ENCODE measurements around the gene COL27A1.

The COL27A1 gene

DNA sequence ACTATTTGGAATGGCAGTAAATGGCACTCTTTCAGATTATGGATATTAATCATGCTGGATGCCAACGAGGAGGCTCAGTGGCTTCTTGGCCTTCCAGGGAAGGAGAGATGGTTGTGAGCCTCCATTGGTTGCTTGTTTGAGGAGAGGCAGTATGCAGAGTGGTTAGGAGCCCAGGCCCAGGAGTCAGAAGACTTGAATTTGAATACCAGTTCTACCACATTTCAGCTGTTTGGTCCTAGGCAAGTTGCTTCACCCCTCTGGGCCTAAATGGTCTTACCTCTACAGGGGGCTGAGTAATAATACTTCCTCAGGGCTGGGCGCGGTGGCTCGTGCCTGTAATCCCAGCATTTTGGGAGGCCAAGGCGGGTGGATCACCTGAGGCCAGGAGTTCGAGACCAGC lies 52.5 kb downstream of the COL27A1 start:
- DNase-seq: no peak

DNA sequence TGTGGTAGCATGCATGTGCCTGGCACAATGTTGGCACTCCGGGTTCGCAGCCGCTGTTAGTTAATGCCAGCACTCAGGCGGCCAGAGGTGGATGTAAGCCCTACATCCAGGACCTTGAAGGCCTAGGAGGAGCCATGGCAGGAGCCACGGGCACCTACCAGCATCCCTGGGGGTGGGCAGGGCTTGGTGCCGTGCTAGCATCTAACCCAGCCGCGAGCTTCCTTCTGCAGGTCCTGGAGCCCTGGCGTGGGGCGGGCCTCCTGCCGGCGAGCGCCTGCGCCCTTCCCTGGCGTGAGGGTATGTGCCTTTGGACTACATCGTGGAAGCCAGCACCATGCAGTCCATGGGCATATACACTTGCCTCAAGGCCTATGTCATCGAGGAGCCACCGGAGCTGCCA lies 53.8 kb downstream of the COL27A1 start:
- DNase-seq: no peak

DNA sequence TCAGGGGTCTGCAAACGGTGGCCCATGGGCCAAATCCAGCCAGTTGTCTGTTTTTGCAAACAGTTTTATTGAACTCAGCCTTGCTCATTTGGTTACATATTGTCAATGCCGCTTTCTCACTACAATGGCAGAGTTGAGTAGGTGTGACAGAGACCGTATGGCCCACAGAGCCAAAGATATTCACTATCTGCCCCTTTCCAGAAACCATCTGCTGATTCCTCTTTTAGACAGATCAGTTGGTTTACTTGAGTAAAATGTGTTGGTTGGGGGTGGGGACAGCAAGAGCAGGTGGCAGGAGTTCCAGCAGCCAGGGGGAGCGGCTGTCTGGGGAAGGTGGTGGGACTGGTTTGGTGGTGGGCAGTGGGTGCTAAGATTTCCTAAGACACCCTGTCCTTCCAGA lies 54.8 kb downstream of the COL27A1 start:
- no peak for DNase-seq

DNA sequence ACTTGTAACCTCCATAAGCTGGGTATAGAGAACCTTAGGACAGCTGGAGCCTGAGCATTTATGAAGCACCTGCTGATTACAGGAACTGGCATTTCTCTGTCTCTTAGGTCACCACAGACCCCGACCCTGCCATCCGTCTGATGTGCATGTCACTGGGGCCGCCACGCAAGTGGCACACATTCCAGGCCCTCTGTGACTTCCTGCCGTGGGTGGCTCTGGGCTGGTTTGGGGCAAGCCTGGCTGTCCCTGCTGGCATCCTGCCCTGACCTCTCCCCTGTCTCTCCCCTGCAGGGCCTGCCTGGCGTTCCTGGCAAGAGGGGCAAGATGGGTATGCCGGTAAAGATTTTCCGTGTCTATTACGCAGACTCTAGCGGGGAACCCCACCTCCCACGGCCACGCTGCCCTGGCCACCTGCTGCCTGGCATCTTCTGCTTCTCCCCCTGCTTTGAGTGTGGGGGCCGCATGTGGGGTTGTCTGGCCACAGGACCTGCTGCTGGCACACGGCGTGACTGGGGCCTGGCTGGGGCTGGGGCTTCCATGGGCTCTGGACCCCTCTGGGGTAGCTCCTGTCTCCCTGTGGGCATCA lies 55.4 kb downstream of the COL27A1 start:
- no peak for DNase-seq

DNA sequence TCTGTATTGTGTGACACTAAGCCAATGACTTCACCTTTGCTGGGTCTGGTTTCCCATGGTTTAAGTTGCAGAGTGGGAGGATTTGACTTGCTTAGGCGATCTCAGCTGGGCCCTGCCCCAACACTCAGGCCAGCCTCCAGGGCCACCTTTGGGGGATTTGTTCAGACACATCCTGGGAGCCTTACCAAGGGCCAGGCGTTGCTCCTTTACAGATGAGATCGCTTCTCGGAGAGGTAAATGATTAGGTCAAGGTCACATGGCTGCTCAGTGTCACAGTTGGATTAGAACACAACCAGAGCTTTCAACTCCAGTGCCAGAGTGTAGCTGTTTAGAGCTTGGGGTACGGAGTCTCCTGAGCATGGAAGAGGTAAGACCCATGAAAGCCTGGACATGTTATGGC lies 57.5 kb downstream of the COL27A1 start:
- no peak for DNase-seq

DNA sequence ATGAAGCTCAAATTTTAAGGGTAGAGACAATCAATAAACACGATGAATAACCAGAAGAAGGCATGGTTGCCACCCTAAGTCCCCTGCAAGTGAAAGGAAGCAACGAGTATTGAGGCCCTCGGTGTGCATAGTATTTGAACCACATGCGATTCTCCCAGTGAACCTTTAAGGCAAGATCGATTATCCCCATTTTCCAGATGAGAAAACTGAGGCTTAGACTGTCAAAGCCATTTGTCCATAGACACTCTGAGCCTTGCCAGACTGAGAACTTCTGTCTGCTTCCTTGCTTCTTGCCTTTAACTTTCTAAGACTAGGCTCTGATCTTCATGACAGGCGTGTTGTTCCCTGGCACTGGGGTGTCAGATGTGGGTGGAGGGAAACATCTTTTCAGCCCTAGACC lies 58.2 kb downstream of the COL27A1 start:
- DNase-seq: no peak

DNA sequence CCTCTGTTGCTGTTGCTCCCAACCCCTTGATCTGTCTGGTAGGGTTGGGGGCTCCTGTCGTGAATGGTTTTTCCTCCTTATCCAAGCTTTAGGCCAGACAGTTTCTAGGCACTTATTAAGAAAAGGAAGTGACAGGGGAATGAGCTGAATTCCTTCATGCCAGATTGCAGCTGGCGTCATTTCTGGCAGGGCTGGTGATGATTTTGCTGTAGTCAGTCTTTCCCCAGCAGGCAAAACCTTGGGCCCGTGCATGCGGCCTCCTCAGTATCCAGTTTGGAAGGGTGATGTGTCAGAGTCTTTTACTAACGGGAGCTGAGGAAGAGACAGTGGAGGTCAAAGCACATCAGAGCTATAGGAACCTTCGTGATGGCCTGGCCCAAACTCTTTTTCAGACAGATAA lies 58.8 kb downstream of the COL27A1 start:
- DNase-seq: no peak

DNA sequence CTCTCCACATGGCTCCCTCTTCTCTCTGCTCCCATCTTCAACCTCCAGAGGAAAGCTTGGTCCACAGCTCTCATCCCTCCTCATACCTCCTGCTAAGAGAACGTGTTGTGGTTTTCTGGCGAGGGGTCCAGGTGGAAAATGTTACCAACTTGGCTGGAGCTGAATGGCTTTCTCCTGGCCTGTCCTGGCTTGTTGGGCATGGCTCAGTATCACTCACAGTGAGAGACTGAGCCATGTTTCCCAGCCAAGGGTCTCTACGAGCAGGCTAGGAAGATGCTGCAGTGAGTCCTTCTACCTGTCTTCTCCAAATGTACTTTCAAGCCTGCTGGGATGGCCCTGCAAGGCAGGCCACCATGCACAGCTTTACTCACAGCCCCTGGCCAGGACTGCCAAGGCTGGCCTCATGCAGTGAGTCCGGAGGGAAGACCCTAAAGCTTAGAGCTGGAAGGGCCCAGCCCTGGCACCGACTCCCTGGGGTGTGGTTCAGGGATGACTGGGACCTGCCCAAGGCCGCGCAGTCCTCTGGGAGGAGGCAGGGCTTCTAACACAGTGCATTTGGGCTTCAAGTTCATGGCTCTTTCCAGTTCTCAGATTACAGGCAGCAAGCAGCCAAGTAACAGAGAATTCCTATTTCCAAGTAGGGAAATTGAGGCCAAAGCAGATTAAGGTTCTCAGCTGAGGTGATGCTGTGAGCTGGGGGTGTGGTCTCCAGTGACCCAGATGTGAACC lies 59.5 kb downstream of the COL27A1 start:
- DNase-seq: no peak

DNA sequence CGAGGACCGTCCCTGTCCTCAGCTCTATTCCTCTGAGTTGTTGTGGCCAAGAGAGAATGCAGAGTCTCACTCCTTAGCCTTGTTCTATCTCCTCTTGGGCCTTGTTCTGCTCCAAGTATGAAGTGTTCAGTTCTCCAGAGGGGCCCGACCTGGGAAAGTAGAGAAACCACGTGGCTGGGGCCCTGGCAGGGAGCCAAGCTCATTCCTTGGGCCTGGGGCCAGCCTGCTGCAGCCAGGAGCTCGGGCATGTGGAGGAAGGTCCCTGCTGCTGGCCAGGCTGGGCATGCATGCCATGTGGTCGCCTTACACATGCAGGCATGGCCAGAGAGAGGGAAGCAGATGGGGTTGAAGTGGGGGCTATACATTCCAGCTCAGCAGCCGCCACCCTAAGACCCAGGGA lies 60.7 kb downstream of the COL27A1 start:
- DNase-seq: peak in 1 of 3 experiments; percentile 7

DNA sequence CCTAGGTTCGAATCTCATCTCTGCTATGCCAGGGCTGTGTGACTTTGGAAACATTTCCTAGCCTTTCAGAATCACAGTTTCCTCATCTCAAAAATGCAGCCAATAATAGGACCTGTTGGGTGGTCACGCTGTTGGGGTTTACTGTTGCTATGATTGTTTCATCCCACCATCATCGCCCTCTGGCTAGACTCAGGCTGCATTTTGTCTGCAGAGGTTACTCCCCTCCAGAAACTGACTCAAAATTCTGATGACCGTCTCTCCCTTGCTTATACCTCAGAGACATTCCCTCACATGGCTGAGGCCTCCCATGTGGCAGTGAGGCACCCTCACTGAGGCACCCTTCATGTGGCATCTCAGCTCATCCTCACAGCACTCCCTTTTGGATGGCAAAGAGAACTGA lies 61.6 kb downstream of the COL27A1 start:
- DNase-seq: no peak

DNA sequence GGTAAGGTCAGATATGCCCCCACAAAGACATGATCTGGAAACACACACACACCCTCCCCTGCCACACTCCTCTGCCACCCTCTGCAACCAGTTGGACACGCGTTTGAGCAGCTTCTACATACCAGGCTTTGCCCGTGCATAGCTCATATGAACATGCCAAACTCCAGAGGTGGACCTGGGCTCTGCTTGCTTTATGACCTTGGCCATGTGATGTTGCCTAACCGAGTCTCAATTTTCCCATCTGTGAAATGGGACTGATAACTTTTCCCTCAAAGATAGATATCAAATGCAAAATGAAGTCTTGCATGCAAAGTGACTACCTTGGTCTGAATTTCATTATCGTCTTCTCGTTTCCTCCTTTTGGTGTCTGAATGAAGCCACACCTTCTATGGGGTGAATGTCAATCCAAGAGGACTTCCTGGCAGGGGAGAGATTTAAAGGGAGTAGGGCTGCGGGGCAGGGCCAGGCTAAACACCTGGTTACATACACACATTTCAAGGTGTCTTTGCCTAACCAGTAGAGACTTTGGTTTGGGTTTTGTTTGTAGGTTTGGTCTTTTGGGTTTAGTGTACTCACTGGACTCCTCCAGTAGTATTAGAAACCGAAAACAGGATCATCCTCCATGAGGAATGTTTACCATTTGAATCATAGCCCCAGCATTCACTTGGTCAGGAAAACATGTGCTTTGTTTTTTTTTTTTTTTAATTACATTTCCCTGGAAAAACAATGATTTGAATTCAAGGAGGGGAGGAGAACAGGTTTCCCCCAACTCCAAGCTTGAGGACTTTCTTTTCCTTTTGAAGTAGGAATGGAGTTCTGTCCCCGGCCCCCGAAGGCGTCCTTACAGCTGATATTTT lies 63.2 kb downstream of the COL27A1 start:
- DNase-seq: no peak

DNA sequence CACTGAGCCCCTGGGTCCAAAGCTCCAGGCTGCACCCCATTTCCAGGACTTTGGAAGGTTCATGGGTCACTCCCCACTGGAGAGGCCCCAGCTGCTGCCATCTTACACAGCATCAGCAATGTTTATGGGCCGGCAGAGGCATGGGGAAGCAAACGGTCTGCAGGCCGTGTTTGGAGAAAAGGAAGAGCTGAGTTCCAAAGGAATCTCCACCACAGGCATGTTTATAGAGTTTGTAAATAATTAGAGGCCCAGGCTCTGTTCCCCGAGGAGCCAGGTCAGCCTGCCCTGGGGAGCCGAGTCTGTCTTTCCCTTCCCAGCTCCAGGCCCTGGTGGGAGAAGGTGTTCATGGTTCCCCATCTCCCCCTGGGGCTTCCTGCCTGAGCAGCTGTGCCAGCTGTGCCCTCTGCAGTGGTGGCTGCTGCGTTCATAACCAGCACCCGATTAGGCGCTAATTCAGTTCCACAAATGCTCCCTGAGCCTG lies 64.8 kb downstream of the COL27A1 start:
- DNase-seq: no peak

DNA sequence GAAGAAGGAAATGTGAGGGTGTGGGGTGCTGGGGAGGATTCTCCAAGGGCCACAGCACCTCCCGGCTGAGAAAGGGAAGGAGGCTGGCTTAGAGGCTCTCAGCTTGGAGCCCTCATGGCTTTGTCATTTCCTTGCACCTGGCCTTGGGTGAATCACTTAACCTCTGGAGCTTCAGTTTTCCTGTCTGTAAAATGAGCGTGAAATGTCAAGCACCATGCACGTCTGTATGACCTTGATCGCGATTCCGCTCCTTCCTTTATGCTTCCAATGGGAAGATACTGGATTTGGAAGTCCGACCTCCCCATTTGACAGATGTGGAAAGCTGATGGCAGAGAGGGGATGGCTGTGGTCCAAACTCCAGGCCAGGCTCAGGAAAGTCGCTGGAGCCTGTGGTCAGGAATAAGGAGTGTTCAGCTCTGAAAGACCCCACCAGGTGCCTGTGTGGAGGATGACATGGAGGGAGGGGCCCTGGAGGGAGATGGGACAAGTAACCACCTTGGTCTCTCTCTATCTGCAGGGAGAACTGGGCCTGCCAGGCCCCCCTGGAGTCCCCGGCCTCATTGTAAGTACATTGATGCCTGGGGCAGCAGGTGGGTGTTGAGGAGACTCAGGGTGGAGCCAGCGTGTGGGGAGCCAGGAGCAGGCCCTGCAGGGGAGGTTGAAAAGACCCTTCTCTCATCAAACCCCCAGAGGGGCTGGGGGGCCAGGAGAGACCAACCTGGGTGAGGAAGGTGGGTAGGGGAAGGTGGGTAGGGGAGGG lies 66.5 kb downstream of the COL27A1 start:
- DNase-seq: no peak

DNA sequence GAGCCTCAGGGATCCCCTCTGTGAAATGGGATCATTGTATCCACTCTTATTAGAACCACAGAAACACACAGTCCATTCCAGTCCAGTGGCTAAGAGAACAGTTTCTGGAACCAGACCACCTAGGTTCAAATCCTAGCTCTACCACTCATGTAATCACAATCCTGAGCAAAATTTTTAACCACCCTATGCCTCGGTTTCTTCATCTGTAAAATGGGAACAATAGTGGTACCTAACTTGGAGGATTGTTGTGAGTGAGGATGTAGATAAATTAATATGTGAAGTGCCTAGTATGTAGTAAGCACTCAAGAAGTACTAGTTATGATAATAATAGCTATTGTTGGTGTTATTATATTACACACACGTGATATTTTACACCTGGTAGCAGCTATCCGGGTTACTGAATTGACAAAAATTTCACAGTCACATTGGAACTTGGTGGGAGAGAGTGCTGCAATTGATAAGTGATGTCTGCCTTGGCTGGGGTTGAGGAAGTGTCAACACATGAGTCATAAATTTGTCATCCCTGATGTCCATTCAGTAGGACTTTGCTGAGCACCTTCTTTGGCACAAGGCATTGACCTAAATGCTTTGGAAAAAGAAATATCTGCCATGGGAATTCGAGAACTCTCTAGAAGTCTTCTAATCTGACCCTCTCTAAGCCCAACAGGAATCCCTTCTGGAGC lies 68.4 kb downstream of the COL27A1 start:
- DNase-seq: no peak

DNA sequence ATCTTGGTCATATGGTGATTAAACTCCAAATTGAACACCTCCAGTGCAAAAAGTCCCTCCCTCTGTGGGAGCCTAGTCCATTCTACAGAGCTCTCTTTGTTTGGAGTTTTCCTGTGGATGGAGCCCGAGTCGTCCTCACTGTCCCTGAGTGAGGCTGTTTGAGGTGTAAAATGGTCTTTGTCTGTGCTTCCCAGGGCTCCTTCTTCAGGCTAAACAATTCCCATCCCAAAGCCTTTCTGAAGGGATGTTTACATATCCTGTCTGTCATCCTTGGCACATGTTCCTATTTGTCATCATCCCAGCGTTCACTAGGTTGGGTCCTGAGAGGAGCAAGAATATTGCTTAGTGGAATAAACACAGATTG lies 68.9 kb downstream of the COL27A1 start:
- DNase-seq: peak in 1 of 3 experiments; percentile 19

DNA sequence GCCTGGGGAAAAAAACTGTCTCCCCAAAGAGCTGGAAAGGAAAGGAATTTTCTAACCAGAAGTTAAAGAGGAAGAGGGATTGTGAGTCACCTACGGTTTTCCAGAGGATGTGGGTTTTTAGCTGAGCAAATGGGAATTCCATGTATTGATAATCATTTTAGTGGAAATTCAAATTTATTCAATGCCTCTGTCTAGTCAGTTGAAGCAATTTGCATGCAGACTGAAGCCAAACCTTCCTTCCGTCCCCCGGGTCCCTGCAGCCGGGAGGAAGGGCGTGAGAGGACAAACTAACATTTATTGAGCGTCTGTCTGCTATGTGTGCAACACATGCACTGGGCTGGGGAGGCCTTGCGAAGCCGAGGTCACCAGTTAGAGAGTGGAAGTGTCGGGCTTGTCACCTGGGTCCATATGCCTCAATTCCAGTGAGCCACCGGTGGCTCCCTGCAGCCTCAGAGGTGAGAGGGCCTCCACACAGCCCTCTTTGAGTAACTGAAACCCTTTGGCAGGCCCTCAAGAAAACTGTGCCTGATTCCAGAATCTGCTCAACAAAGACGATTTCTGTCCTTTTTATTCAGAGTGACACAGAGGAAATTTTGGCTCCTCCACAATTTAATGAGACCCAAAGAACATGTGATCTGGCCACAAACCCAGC lies 70.3 kb downstream of the COL27A1 start:
- no peak for DNase-seq

DNA sequence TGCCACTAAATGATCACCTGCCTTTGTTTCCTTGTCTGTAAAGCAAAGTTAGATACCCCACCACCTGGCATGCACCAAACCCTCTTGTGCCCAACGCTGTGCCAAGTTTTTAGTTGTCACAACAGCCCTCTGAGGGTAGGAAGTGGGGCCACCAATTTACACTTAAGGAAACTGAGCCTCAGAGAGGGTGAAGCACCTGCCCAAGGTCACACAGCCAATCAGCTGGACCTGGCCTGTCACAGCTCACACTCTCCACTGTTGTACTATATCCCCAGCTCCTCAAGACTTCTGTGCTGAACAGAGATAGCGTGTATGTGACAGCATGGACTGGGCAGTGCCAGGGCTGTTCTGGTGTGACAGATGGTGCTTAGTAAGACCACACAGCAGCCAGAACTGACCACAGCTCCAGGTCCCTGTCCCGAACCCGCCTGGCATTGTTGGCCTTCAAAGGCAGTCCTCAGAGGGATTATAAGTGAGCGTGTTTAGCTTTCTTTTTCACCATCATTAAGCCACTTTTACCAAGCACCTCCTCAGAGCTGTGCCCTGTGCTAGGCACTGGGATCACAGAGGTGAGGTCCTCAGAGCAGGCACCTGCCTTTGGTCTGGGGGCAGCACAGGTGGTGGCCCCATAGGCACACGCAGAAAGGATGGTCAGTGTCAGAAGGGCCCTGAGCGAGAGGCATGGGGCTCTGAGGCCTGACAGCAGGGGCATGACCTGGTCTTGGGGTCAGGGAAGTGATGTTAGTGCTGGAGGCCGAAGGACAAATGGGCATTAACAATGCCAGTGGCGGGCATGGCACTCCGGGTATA lies 71.1 kb downstream of the COL27A1 start:
- DNase-seq: no peak

DNA sequence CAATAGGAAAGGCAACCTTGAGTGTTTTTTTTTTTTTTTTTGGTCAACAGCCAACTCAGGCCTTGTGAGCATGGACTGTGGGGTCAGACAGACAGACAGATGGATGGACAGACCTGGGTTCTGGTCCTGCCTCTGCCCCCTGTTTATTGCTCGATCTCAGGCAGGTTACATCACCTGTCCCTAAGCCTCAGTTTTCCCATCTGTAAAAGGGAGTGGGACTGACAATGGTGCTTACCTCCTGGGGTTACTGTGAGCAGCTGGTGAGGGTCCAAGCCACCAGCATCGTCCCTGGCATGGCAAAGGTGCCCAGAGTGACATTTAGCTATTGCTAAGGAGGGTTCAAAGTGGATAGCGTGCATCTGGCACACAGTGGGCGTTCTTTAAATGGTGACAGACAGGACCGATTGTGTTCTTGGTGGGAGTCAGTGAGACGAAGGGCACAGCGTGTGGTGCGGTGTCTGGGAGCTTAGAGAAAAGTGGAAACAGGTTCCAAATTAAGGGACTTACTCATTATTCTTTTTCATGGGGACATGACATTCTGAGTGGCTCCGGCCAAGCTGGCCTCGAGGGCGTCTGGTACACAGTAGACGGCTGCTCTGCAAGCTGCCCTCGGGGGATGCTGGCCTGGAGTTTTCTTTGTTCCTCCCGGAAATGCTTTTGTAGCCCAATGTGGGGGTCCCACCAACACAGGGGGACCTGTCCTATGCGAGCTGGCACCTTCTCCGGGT lies 72.1 kb downstream of the COL27A1 start:
- DNase-seq: peak in 1 of 3 experiments; percentile 9

DNA sequence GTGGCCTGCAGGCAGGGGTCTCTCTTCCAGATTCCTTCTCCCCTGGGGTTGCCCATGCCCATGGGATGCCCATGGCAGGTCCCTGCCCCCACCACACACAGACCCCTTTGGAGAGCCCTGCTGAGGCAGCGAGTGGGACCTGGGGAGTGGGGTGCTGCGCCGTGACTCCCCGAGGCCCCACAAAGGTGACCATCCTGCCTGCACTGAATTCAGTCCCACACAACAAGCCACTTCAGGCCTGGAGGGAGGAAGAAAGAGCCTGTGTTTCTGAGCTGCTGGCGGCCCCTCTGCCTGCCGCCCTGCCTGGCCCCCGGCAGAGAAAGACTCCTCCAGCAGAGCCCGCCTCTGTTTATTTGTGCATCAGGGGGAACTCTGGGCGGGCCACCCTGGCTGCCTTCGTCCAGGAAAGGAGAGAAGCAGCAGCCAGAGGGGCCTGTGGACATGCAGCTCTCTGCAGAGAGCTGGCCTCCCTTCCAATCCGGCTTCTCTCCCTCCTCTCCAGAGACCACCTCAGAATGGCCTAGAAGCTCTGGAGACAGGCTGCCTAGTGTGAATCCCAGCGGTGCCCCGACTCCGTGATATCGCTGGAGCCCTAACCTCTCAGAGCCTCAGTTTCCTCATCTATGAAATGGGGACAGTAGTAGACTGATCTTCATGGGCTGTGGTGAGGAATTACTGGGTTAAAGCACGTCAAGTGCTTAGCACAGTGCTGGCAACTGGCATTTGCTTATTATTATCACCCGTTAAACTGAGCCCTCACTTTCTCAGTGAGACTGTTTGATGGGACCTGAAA lies 72.9 kb downstream of the COL27A1 start:
- DNase-seq: no peak

DNA sequence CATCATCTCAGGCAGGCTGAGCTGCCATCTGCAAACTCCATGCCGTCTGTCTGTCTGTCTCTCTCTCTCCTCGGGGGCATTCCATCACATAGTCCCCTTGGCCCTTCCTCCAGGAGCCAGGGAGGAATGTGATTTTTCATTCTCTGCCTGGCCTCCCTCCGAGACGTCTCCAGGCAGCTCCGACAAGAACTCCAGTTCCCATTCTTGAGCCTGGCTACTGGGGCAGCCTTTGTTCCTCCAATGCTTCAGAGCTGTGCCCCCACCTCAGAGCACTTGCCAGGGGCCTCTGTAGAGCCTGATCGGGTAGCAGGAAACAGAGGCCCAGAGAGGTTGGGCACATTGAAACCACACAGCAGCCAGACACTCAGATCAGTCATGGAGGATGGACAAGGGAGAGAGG lies 74.0 kb downstream of the COL27A1 start:
- no peak for DNase-seq

Data from NCI-H1417 (cell line).